Measurements from ENCODE around the gene NEK10.

- TF ChIP-seq SIN3A (IDR thresholded peaks at IDR 0.05; ENCODE audit: low read depth), result no peak
- no peak for TF ChIP-seq REST (IDR thresholded peaks at IDR 0.05; ENCODE audit: low read depth)
- TF ChIP-seq CTCF (IDR thresholded peaks at IDR 0.05 in 2 of 3, conservative IDR thresholded peaks at IDR 0.05 in 1 of 3; ENCODE audit: borderline replicate concordance in 1 of 3, insufficient read depth in 1 of 3, low read depth in 2 of 3, low read length in 2 of 3), result no peak
- peak; percentile 12; the same call in 1 of the 2 replicates for TF ChIP-seq RAD21 (IDR thresholded peaks at IDR 0.05; ENCODE audit: low read depth)
- no peak for TF ChIP-seq ZBTB33 (IDR thresholded peaks at IDR 0.05; ENCODE audit: extremely low read depth, insufficient replicate concordance, low read length)
- TF ChIP-seq CEBPB (IDR thresholded peaks at IDR 0.05; ENCODE audit: low read depth), result no peak
- TF ChIP-seq POLR2AphosphoS5 (IDR thresholded peaks at IDR 0.05; ENCODE audit: low read depth, low read length), result no peak
- no peak for TF ChIP-seq ATF3 (IDR thresholded peaks at IDR 0.05)
- TF ChIP-seq TCF7L2 (IDR thresholded peaks at IDR 0.05; ENCODE audit: borderline replicate concordance, extremely low read depth, insufficient read depth, insufficient read length), result no peak
- TF ChIP-seq SRF (IDR thresholded peaks at IDR 0.05; ENCODE audit: low read depth), result no peak
These were observed 223.5 kb downstream of the NEK10 start for GRCh38 chr3:27145719-27146118.
